Measurements from ENCODE around the gene CLN3.

CLN3 gene

GRCh38 chr16:28532940-28533647 is 41.2 kb upstream of the CLN3 start:
- H3K79me2 ChIP-seq (ENCODE audit: insufficient read depth, low read length), result no peaks in the 10 kb centered on the region
- H3K4me3 ChIP-seq (ENCODE audit: low read length, poor library complexity, severe bottlenecking), result no peak overlapping the region
- H3K4me2 ChIP-seq (ENCODE audit: low read depth, low read length, poor library complexity, severe bottlenecking), result no peak overlapping the region
- no peaks in the 10 kb centered on the region for H3K4me1 ChIP-seq (ENCODE audit: insufficient read depth, low read length, poor library complexity, severe bottlenecking)
- no peak overlapping the region for H2AFZ ChIP-seq (ENCODE audit: low read length)
- H3K9me3 ChIP-seq (ENCODE audit: insufficient read depth, low read depth, low read length), result no peaks in the 10 kb centered on the region
- H3K9me2 ChIP-seq (replicated peaks; ENCODE audit: low read depth, low read length), result no peaks in the 10 kb centered on the region
- no peaks in the 10 kb centered on the region for H3K27me3 ChIP-seq (ENCODE audit: insufficient read depth, low read length, poor library complexity, severe bottlenecking)
- TF ChIP-seq CTCF (conservative IDR thresholded peaks at IDR 0.05; ENCODE audit: low read length) (no peak), EZH2phosphoT487 (IDR thresholded peaks at IDR 0.05; ENCODE audit: borderline replicate concordance) (no peak)
- H4K20me1 ChIP-seq (ENCODE audit: insufficient read depth, low read length, poor library complexity, severe bottlenecking), result no peaks in the 10 kb centered on the region
- H3K36me3 ChIP-seq (ENCODE audit: insufficient read depth, low read length), result no peaks in the 10 kb centered on the region
- H3K9ac ChIP-seq (ENCODE audit: low read depth, low read length, poor library complexity, severe bottlenecking), result no peak overlapping the region
- no peaks in the 10 kb centered on the region for H3F3A ChIP-seq (ENCODE audit: low read depth)

- Histone ChIP-seq H3K79me2 (ENCODE audit: insufficient read depth, low read length) (no peaks in the 10 kb centered on the region), H2AFZ (ENCODE audit: low read length) (no peak overlapping the region), H4K20me1 (ENCODE audit: insufficient read depth, low read length, poor library complexity, severe bottlenecking) (no peaks in the 10 kb centered on the region), H3K4me2 (ENCODE audit: low read depth, low read length, poor library complexity, severe bottlenecking) (no peak overlapping the region), H3K4me1 (ENCODE audit: insufficient read depth, low read length, poor library complexity, severe bottlenecking) (no peaks in the 10 kb centered on the region), H3K36me3 (ENCODE audit: insufficient read depth, low read length) (no peaks in the 10 kb centered on the region), H3K9ac (ENCODE audit: low read depth, low read length, poor library complexity, severe bottlenecking) (no peak overlapping the region), H3K27me3 (ENCODE audit: insufficient read depth, low read length, poor library complexity, severe bottlenecking) (no peaks in the 10 kb centered on the region), H3K9me2 (replicated peaks; ENCODE audit: low read depth, low read length) (no peaks in the 10 kb centered on the region), H3K4me3 (ENCODE audit: low read length, poor library complexity, severe bottlenecking) (no peak overlapping the region), H3F3A (ENCODE audit: low read depth) (no peaks in the 10 kb centered on the region), H3K9me3 (ENCODE audit: insufficient read depth, low read depth, low read length) (no peaks in the 10 kb centered on the region)
- TF ChIP-seq EZH2phosphoT487 (IDR thresholded peaks at IDR 0.05; ENCODE audit: borderline replicate concordance) (no peak), CTCF (conservative IDR thresholded peaks at IDR 0.05; ENCODE audit: low read length) (no peak)
Measured at GRCh38 chr16:28531777-28532744, 40.2 kb upstream of the CLN3 start.

GRCh38 chr16:28529124-28529523 is 37.2 kb upstream of the CLN3 start:
- Histone ChIP-seq H3K9me2 (replicated peaks; ENCODE audit: low read depth, low read length) (no peaks in the 10 kb centered on the region), H3K27me3 (ENCODE audit: insufficient read depth, low read length, poor library complexity, severe bottlenecking) (no peaks in the 10 kb centered on the region), H3K9ac (ENCODE audit: low read depth, low read length, poor library complexity, severe bottlenecking) (no peak overlapping the region), H3K4me1 (ENCODE audit: insufficient read depth, low read length, poor library complexity, severe bottlenecking) (no peaks in the 10 kb centered on the region), H2AFZ (ENCODE audit: low read length) (no peak overlapping the region), H3K79me2 (ENCODE audit: insufficient read depth, low read length) (no peaks in the 10 kb centered on the region), H3K36me3 (ENCODE audit: insufficient read depth, low read length) (no peaks in the 10 kb centered on the region), H4K20me1 (ENCODE audit: insufficient read depth, low read length, poor library complexity, severe bottlenecking) (no peaks in the 10 kb centered on the region), H3K4me3 (ENCODE audit: low read length, poor library complexity, severe bottlenecking) (no peak overlapping the region), H3F3A (ENCODE audit: low read depth) (no peaks in the 10 kb centered on the region), H3K4me2 (ENCODE audit: low read depth, low read length, poor library complexity, severe bottlenecking) (no peak overlapping the region), H3K9me3 (ENCODE audit: insufficient read depth, low read depth, low read length) (no peaks in the 10 kb centered on the region)
- TF ChIP-seq CTCF (conservative IDR thresholded peaks at IDR 0.05; ENCODE audit: low read length) (no peak), EZH2phosphoT487 (IDR thresholded peaks at IDR 0.05; ENCODE audit: borderline replicate concordance) (no peak)

All from Loucy (cell line).